ENCODE measurements around the gene KCNK15. TPM values are rescaled to one million over a fixed set of nuclear protein-coding genes. Genes with fewer than 3 reads are reported as not detected.

Gene KCNK15
- total and polyA plus RNA-seq, 2 donors (not counting 1 experiment from before 2014, with no cell fraction given), result 0.17 TPM; not detected in 1

DNA sequence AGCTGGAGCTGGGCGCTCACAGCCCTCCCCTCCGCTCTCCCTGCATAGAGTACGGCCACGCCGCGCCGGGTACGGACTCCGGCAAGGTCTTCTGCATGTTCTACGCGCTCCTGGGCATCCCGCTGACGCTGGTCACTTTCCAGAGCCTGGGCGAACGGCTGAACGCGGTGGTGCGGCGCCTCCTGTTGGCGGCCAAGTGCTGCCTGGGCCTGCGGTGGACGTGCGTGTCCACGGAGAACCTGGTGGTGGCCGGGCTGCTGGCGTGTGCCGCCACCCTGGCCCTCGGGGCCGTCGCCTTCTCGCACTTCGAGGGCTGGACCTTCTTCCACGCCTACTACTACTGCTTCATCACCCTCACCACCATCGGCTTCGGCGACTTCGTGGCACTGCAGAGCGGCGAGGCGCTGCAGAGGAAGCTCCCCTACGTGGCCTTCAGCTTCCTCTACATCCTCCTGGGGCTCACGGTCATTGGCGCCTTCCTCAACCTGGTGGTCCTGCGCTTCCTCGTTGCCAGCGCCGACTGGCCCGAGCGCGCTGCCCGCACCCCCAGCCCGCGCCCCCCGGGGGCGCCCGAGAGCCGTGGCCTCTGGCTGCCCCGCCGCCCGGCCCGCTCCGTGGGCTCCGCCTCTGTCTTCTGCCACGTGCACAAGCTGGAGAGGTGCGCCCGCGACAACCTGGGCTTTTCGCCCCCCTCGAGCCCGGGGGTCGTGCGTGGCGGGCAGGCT, 4.6 kb downstream of the KCNK15 start:
- intact Hi-C loops (cut with micrococcal nuclease), result no loop called here

More for the DNA sequence above, 4.6 kb downstream of the KCNK15 start:
- H2AFZ ChIP-seq (ENCODE audit: insufficient read depth, low read depth, low read length, poor library complexity, severe bottlenecking), result no peak overlapping the region
- no peak overlapping the region for H3K27ac Mint-ChIP-seq
- H3K27ac ChIP-seq (ENCODE audit: low read length in 2 of 2), result no peak overlapping the region
- no peak for TF ChIP-seq EZH2 (IDR thresholded peaks at IDR 0.05; ENCODE audit: borderline replicate concordance, insufficient read depth, low read depth, low read length, poor library complexity, severe bottlenecking)
- TF ChIP-seq, protein P1, sequence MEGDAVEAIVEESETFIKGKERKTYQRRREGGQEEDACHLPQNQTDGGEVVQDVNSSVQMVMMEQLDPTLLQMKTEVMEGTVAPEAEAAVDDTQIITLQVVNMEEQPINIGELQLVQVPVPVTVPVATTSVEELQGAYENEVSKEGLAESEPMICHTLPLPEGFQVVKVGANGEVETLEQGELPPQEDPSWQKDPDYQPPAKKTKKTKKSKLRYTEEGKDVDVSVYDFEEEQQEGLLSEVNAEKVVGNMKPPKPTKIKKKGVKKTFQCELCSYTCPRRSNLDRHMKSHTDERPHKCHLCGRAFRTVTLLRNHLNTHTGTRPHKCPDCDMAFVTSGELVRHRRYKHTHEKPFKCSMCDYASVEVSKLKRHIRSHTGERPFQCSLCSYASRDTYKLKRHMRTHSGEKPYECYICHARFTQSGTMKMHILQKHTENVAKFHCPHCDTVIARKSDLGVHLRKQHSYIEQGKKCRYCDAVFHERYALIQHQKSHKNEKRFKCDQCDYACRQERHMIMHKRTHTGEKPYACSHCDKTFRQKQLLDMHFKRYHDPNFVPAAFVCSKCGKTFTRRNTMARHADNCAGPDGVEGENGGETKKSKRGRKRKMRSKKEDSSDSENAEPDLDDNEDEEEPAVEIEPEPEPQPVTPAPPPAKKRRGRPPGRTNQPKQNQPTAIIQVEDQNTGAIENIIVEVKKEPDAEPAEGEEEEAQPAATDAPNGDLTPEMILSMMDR (IDR thresholded peaks at IDR 0.05), result peak; percentile 13
- no peaks in the 10 kb centered on the region for H3K36me3 ChIP-seq (replicated peaks in 1 of 2; ENCODE audit: control extremely low read depth in 1 of 2, control insufficient read depth in 1 of 2, extremely low read depth in 1 of 2, insufficient read depth in 2 of 2, low read length in 1 of 2)
- H3K4me3 ChIP-seq (ENCODE audit: control extremely low read depth in 1 of 5, extremely low read depth in 1 of 5, insufficient read depth in 1 of 5, low read depth in 2 of 5, low read length in 4 of 5), result no peak overlapping the region
- DNase-seq, result no peak
- peaks cover 26% of the 10 kb centered on the region for H3K27me3 Mint-ChIP-seq
- peaks cover 7 to 15% of the 10 kb centered on the region in 2 donors for H3K4me1 ChIP-seq (ENCODE audit: control insufficient read depth in 2 of 2, insufficient read depth in 2 of 2, low read length in 2 of 2)
- WGBS (ENCODE audit: insufficient coverage), result 62% methylated on average over 68 of the region's 73 CpGs
- no peaks in the 10 kb centered on the region for H3K79me2 ChIP-seq (ENCODE audit: control insufficient read depth, insufficient read depth, low read length)
- CTCF ChIA-PET, result no interaction called here
- peaks cover 0 to 3% (median 0%) of the 10 kb centered on the region in 3 donors for H3K9me3 ChIP-seq (ENCODE audit: control extremely low read depth in 1 of 3, control insufficient read depth in 2 of 3, insufficient read depth in 1 of 3, low read length in 2 of 3)
- H4K20me1 ChIP-seq (ENCODE audit: control insufficient read depth, insufficient read depth, low read length, poor library complexity, severe bottlenecking), result no peaks in the 10 kb centered on the region
- peaks cover 0 to 31% (median 15%) of the 10 kb centered on the region in 4 experiments for H3K27me3 ChIP-seq (replicated peaks in 1 of 4; ENCODE audit: control extremely low read depth in 1 of 4, control insufficient read depth in 3 of 4, insufficient read depth in 4 of 4, low read length in 3 of 4)
- no peaks in the 10 kb centered on the region for H3K9me3 Mint-ChIP-seq (ENCODE audit: insufficient read depth)
- no peak overlapping the region for H3K9ac ChIP-seq (ENCODE audit: low read length)
- POLR2A ChIA-PET, result no interaction called here
- H3K4me3 Mint-ChIP-seq, result no peak overlapping the region
- peaks cover 6% of the 10 kb centered on the region for H3K4me1 Mint-ChIP-seq
- H3K4me2 ChIP-seq (replicated peaks; ENCODE audit: low read depth, low read length, poor library complexity, severe bottlenecking), result peak overlapping the region; percentile 33
- ATAC-seq (ENCODE audit: low read depth), result no peak
